Activated T-helper 2 cell treated with anti-CD3 and anti-CD28 coated beads, Interferon-gamma antibody, Interleukin-2, Interleukin-4, amounts not matched to agents 10 μg/mL and 5 μg/mL and 100 μg/mL, durations not matched to agents 14 hours and 24 hours and 36 hours (primary cell): Measurements from ENCODE around the gene CD40. TPM values are rescaled to one million over a fixed set of nuclear protein-coding genes. Genes with fewer than 3 reads are reported as not detected.

ENCODE experiments used
- DNase-seq: peaks from one replicate; pipeline ENCODE4 v3.0.0; 2021; ENCODE audit warnings: low spot score
- H3K27ac Mint-ChIP-seq: one replicate; pipeline ENCODE4 v1.8.0; 2021; ENCODE audit warnings: mixed read lengths
- H3K27me3 Mint-ChIP-seq: one replicate; pipeline ENCODE4 v1.8.0; 2021; ENCODE audit warnings: low read depth, mixed read lengths
- H3K36me3 Mint-ChIP-seq: one replicate; pipeline ENCODE4 v1.8.0; 2021; ENCODE audit warnings: low read depth, mixed read lengths
- H3K4me1 Mint-ChIP-seq: one replicate; pipeline ENCODE4 v1.8.0; 2021; ENCODE audit warnings: low read depth, mixed read lengths
- H3K4me3 Mint-ChIP-seq: one replicate; pipeline ENCODE4 v1.8.0; 2021; ENCODE audit warnings: low read depth, mild to moderate bottlenecking, moderate library complexity, mixed read lengths
- H3K9me3 Mint-ChIP-seq: one replicate; pipeline ENCODE4 v1.8.0; 2021; ENCODE audit warnings: mixed read lengths
- intact Hi-C: fragments of 100-400 bp; cut with micrococcal nuclease; formaldehyde crosslinking; loops from one replicate; pipeline ENCODE4 v1.15.1; 2023
- total RNA-seq: library from RNA; stranded (reverse); gene quantifications from 2 replicates; pipeline ENCODE4 v1.2.3, GENCODE V29; 2022

The CD40 gene
- total RNA-seq, 1 donor from 2014 or later: 0.91 TPM

DNA sequence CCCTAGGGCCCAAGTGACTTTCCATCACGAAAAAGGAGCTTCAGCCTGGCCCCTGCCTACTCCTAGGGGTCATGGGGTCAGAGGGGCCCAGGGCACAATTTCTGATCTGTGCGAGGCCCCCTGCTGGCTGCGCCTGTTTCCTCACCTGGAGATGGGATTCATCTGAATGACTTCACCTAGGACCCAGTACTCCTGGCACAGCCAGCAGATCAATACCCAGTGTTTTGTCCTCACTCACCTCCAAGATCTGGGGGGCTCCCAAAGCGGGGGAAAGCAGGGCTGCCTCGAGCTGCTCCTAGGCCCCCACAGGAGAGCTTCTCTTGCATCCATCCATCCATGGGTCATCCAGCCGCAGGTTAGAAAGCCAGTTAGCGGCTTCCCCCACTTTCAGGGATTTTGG, 33.8 kb downstream of the CD40 start:
- intact Hi-C loops: no loop called here
- no peaks in the 10 kb centered on the region for H3K36me3 Mint-ChIP-seq
- no peaks in the 10 kb centered on the region for H3K9me3 Mint-ChIP-seq
- no peak overlapping the region for H3K27ac Mint-ChIP-seq
- DNase-seq: no peak
- H3K4me1 Mint-ChIP-seq: no peaks in the 10 kb centered on the region
- H3K4me3 Mint-ChIP-seq: no peak overlapping the region
- H3K27me3 Mint-ChIP-seq: peaks cover 3% of the 10 kb centered on the region

DNA sequence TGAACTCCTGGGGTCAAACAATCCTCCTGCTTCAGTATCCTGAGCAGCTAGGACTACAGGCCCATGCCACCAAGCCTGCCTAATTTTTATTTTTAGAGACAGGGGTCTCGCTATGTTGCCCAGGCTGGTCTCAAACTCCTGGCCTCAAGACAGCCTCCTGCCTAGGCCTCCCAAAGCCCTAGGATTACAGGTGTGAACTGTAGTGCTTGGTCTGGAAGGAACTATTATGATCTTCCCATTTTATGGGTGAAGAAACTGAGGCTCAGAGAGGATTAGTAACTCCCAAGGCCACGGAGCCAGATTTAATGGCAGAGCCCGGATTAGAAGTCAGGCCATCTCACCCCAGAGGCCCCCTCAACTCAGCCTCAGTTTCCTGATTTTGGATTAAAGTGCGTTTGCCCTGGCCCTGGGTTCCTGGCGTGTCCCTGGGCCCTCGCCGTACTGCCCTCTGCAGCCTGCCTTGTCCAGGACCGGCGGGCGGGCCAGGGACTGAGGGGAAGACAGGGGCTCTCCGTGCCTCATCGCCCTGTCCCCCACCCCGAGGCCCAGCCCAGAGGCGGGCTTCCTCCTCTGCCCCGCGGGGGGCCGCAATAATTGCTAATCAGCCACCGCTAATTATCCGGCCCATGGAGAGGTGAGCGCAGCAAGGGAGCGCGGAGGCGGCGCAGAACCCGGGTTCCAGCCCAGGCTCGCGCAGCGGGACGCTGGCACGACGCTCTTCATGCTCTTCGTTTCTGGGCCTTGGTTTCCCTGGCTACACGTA, 34.9 kb downstream of the CD40 start:
- intact Hi-C loops: no loop called here
- Mint-ChIP-seq H3K4me3 (no peak overlapping the region), H3K4me1 (no peaks in the 10 kb centered on the region), H3K27ac (no peak overlapping the region), H3K27me3 (peaks cover 3% of the 10 kb centered on the region), H3K36me3 (no peaks in the 10 kb centered on the region), H3K9me3 (no peaks in the 10 kb centered on the region)
- DNase-seq: no peak

DNA sequence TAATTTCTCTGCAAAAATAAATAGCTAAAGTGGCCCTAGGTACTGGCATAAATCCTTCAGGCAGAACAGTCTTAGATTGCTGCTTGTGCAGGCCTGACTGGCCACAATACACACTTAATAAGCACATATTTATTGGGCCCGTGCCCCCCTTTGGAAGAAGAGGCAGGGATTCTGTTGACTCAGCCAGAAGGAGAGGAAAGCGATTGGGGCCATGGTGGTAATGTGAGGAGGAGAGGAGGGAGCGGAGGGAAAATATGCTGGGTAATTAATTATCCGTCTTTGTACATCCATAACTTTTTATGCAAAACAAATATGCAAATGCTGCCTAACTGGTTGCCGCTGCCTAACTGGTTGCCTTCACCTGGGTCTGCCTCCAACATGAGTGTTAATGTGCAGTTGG, 36.2 kb downstream of the CD40 start:
- Mint-ChIP-seq H3K27me3 (peaks cover 5% of the 10 kb centered on the region), H3K4me3 (no peak overlapping the region), H3K36me3 (no peaks in the 10 kb centered on the region), H3K4me1 (no peaks in the 10 kb centered on the region), H3K27ac (no peak overlapping the region), H3K9me3 (no peaks in the 10 kb centered on the region)
- no peak for DNase-seq
- intact Hi-C loops: no loop called here

DNA sequence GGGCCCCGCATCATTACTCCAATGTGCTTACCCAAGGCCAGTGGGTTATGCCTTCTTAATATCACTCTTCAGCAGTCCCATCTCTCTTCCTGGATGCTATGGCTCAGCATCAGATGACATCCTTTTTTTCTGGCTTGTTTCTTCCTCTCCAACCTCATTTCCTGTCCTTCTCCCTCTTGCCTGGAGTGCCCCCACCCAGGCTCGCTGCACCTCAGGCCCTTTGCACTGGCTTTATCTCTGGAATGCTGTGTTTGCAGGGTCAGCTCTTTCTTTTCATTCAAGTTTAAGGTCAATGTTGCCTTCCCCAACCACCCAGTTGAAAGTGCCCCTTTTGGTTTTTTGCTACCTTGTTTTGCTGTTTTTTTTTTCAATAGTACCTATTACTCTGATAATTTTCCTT, 36.7 kb downstream of the CD40 start:
- Mint-ChIP-seq H3K27me3 (peaks cover 5% of the 10 kb centered on the region), H3K9me3 (no peaks in the 10 kb centered on the region), H3K36me3 (no peaks in the 10 kb centered on the region), H3K4me1 (no peaks in the 10 kb centered on the region), H3K27ac (no peak overlapping the region), H3K4me3 (no peak overlapping the region)
- DNase-seq: no peak
- intact Hi-C loops: no loop called here

DNA sequence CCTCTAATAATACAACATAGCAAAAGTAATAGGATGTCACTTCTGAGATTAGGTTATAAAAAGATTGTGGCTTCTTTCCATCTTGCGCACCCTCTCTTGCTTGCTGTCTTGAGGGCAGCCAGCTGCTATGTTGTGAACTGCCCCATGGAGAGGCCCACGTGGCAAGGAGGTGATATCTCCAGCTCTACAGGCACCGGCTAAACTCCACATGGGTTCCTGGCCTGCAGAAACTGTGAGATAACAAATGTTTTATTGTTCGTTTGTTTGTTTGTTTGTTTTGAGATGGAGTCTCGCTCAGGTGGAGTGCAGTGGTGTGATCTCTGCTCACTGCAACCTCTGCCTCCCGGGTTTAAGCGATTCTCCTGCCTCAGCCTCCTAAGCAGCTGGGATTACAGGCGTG, 38.0 kb downstream of the CD40 start:
- Mint-ChIP-seq H3K4me3 (no peak overlapping the region), H3K27me3 (peaks cover 5% of the 10 kb centered on the region), H3K4me1 (no peaks in the 10 kb centered on the region), H3K36me3 (no peaks in the 10 kb centered on the region), H3K27ac (no peak overlapping the region), H3K9me3 (no peaks in the 10 kb centered on the region)
- intact Hi-C loops: no loop called here
- no peak for DNase-seq

DNA sequence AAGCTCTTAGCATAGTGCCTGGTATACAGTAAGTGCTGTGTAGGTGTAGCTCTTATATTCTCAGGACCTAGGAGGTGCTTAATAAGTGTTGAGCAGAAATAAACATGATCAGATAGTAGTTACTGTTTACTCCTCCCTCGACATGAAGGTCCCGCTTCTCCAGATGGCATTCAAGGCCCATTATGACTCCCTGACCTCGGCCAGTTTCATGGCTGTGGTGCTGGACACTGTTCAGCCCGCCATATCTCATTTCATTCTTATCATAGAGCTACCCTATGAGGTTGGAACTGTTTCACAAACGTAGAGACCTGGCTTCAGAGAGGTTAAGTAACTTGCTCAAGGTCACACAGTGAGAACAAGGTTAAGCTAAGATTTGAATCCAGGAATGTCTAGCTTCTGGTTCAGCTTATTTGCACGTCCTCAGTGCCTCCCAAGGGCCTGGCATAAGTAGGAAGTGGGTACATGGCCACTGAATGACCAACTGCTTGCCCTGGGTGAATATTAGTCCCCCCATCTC, 39.0 kb downstream of the CD40 start:
- Mint-ChIP-seq H3K4me1 (no peaks in the 10 kb centered on the region), H3K27me3 (peaks cover 5% of the 10 kb centered on the region), H3K36me3 (no peaks in the 10 kb centered on the region), H3K4me3 (no peak overlapping the region), H3K27ac (no peak overlapping the region), H3K9me3 (no peaks in the 10 kb centered on the region)
- intact Hi-C loops: no loop called here
- no peak for DNase-seq

DNA sequence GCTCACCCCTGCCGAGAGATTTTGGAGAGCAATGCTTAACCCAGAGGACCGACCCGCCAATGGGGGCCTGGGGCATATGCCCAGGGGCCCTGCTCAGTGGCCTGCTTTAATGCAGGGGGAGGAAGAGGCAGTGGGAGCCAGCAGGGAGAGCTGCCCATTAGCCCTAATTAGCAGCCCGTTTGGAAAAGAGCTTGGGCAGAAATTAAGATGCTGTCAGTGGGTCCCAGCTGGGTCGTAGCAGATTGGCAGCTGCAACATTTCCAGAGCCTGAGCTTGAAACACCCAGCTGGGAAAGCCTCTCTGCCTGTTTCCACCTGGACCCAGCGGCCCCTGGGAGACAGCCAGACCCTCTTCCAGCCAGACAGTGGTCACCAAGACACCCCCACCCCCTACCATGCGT, 39.5 kb downstream of the CD40 start:
- DNase-seq: no peak
- Mint-ChIP-seq H3K27me3 (peaks cover 5% of the 10 kb centered on the region), H3K27ac (no peak overlapping the region), H3K9me3 (no peaks in the 10 kb centered on the region), H3K4me1 (no peaks in the 10 kb centered on the region), H3K4me3 (no peak overlapping the region), H3K36me3 (no peaks in the 10 kb centered on the region)
- intact Hi-C loops: no loop called here

DNA sequence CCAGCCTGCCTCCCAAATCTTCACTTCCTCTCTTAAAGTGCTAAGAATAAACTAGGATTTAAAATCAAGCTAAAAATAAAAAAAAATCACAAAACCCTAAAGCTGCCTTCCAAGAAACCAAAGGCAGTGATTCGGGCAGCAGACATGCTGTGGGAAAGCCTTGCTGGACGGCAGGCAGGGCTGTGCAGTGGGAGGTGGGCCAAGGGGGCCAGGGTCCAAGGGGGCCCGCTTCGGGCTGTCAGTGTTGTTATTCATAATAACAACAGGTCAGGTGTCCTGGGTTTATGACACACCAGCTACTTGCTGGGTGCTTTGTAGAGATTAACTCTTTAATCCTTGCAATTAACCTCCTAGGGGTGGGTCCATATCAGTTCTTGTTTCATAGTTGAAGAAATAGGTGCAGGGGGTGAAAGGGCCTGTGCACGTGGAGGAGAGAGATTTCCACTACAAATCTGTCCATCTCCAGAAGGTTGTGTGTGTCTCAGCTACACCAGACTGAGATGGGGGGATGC, 40.4 kb downstream of the CD40 start:
- Mint-ChIP-seq H3K4me3 (no peak overlapping the region), H3K36me3 (no peaks in the 10 kb centered on the region), H3K4me1 (no peaks in the 10 kb centered on the region), H3K27ac (no peak overlapping the region), H3K27me3 (peaks cover 5% of the 10 kb centered on the region), H3K9me3 (no peaks in the 10 kb centered on the region)
- DNase-seq: no peak
- intact Hi-C loops: no loop called here

DNA sequence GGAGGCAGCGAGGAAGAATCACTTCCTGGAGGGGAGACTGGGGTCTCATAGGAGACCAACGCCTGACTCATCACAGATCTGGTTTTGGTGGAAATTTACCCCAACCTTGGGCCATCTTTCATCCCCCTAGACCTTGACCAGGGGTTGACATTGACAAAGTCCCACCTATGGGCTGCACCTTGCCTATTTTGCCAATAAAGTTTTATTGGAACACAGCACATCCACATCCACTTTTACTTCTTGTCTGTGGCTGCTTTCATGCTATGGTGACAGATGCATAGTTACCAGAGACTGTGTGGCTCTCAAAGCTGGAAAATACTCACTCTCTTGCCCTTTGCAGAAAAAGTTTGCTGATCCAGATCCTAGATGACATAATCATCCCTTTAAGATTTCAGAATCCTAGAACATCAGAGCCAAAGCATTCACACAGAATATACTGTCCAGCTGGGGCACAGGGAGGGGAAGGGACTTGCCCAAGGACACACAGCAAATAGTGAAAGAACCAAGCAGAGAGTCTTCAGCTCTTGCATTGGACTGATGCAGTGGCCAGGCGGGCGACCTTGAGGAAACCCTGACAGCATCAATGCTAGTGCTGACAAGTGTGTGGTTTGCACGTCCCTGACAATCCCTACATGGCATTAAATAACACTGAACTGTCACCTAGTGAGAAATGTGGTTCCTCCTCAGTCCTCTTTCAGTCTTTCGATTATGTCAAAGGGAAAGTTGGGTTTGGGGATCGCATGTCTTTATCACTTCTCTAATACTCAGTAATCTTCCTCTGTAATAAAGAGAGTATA, 41.2 kb downstream of the CD40 start:
- DNase-seq: no peak
- H3K9me3 Mint-ChIP-seq: no peaks in the 10 kb centered on the region
- no peak overlapping the region for H3K4me3 Mint-ChIP-seq
- intact Hi-C loops: no loop called here
- no peak overlapping the region for H3K27ac Mint-ChIP-seq
- H3K36me3 Mint-ChIP-seq: no peaks in the 10 kb centered on the region
- H3K4me1 Mint-ChIP-seq: no peaks in the 10 kb centered on the region
- H3K27me3 Mint-ChIP-seq: peaks cover 5% of the 10 kb centered on the region

DNA sequence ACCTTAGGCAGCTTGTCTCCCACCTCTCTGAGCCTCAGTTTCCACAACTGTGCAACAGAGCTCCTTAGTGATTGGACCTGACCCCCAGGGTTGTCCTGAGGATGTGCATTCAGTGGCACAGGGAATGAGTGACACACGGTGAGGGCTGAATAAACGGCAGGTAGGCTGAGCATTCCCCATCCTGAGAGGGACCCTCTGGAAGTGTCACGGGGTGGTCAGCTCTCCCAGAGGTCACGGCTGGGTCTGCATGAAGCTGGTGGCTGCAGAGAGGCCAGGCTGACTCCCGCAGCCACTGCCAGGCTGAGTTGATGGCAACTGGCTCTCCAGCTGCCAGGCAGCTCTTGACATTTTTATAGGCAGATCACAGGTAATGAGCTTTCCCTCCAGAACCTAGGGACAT, 42.5 kb downstream of the CD40 start:
- Mint-ChIP-seq H3K9me3 (no peaks in the 10 kb centered on the region), H3K27ac (no peak overlapping the region), H3K36me3 (no peaks in the 10 kb centered on the region), H3K27me3 (peaks cover 2% of the 10 kb centered on the region), H3K4me3 (no peak overlapping the region), H3K4me1 (no peaks in the 10 kb centered on the region)
- intact Hi-C loops: no loop called here
- no peak for DNase-seq

DNA sequence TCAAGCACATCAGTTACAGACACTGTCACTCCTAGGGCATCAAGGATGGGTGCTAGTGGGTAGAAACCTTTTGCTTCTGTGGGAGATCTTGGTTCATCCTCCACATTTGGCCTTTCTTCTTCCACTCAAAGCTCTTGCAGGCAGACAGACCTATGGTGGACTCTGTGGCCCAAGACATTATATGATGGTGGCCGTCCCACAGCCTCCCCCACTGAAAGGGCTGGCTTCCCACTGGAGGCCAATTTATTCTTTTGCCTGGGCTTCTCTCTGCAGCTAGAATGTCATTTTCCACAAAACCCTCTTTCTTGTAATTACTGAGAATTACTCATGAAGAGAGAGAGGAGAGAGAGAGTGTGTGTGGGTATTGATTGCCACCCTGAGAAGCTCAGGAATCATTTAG, 43.8 kb downstream of the CD40 start:
- Mint-ChIP-seq H3K27ac (no peak overlapping the region), H3K27me3 (peaks cover 2% of the 10 kb centered on the region), H3K4me1 (no peaks in the 10 kb centered on the region), H3K36me3 (no peaks in the 10 kb centered on the region), H3K4me3 (no peak overlapping the region), H3K9me3 (no peaks in the 10 kb centered on the region)
- no peak for DNase-seq
- intact Hi-C loops: no loop called here

DNA sequence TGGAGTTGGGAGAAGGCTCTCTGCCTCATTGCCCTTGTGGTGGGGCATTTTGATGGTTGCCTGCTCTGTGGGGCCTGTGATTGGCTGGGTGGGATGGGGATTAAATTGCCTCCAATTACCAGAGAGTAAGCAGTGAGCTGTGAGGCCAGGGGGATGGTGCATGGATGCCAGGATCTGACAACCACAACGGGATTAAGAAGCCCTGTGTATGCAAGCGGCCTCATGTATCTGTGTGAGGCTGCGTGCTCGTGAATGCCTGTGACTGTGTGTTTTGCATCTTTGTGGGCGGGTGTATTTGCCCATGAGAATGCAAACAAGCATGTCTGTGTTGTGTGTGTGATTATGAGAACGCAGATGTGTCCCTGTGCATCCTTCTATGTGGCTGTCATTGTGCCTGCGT, 46.1 kb downstream of the CD40 start:
- Mint-ChIP-seq H3K27me3 (no peaks in the 10 kb centered on the region), H3K4me3 (no peak overlapping the region), H3K9me3 (no peaks in the 10 kb centered on the region), H3K4me1 (no peaks in the 10 kb centered on the region), H3K36me3 (no peaks in the 10 kb centered on the region), H3K27ac (no peak overlapping the region)
- intact Hi-C loops: no loop called here
- no peak for DNase-seq

DNA sequence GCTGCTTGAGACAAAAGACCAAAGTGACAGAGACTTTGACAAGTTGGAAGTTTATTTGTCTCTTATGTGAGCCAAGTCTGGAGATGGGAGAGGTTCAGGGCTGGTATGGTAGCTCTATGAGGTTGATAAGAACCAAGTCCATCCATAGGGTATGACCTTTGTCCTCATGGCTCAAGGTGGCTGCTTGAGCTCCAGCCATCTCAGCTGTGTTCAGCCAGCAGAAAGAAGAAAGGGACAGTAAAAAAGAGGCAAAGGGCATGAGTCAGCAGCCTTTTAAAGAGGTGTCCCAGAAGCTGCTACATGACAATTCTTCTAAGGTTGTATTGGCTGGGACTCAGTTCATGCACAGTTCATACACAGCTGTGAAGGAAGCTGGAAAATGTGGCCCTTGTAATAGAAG, 49.0 kb downstream of the CD40 start:
- Mint-ChIP-seq H3K36me3 (no peaks in the 10 kb centered on the region), H3K4me1 (no peaks in the 10 kb centered on the region), H3K9me3 (no peaks in the 10 kb centered on the region), H3K27me3 (peaks cover 4% of the 10 kb centered on the region), H3K4me3 (no peak overlapping the region), H3K27ac (no peak overlapping the region)
- DNase-seq: no peak
- intact Hi-C loops: no loop called here
